DOHH2 (cell line): Measurements from ENCODE around the gene UBR2.
"Not testable (repeated sequence)": the region's sequence is repeated elsewhere in the genome, so short reads cannot be mapped to it uniquely, and the experiment has no call there.

Source experiments
- H3F3A ChIP-seq: fragments of 200-600 bp; sonication (generic), shearing (Covaris generic); 2 replicates; pipeline ENCODE4 v1.6.0; 2016; ENCODE audit warnings: antibody characterized with exemption, mild to moderate bottlenecking; ENCODE audit not compliant: control insufficient read depth, insufficient read depth
- H3K27ac ChIP-seq: fragments of 200-600 bp; sonication (generic); 2 replicates; pipeline ENCODE4 v1.5.1; 2014; ENCODE audit warnings: low read depth, mild to moderate bottlenecking, low read length, moderate library complexity
- H3K27me3 ChIP-seq: fragments of 200-600 bp; sonication (generic); 2 replicates; pipeline ENCODE4 v1.6.1; 2014; ENCODE audit warnings: mild to moderate bottlenecking, low read length, mixed read lengths; ENCODE audit not compliant: control insufficient read depth
- H3K36me3 ChIP-seq: fragments of 200-600 bp; sonication (generic); 2 replicates; pipeline ENCODE4 v1.6.1; 2014; ENCODE audit warnings: mild to moderate bottlenecking, low read length, moderate library complexity, mixed read lengths; ENCODE audit not compliant: control insufficient read depth
- H3K4me1 ChIP-seq: fragments of 200-600 bp; sonication (generic); 2 replicates; pipeline ENCODE4 v1.6.1; 2014; ENCODE audit warnings: mild to moderate bottlenecking, low read length, mixed read lengths; ENCODE audit not compliant: control insufficient read depth
- H3K4me2 ChIP-seq: fragments of 200-600 bp; sonication (generic); 2 replicates; pipeline ENCODE4 v1.6.0; 2014; ENCODE audit warnings: mild to moderate bottlenecking, low read length, moderate library complexity
- H3K4me3 ChIP-seq: fragments of 200-600 bp; sonication (generic); 2 replicates; pipeline ENCODE4 v1.5.1; 2014; ENCODE audit warnings: mild to moderate bottlenecking, low read length, mixed read lengths
- H3K79me2 ChIP-seq: fragments of 200-600 bp; sonication (generic); 2 replicates; pipeline ENCODE4 v1.6.1; 2014; ENCODE audit warnings: mild to moderate bottlenecking, low read length, mixed read lengths; ENCODE audit not compliant: control insufficient read depth
- H3K9me2 ChIP-seq: fragments of 200-600 bp; sonication (generic); replicated peaks from 2 replicates; pipeline ENCODE4 v1.6.1; 2014; ENCODE audit warnings: mild to moderate bottlenecking, low read length, mixed read lengths; ENCODE audit not compliant: control insufficient read depth
- H3K9me3 ChIP-seq: fragments of 200-600 bp; sonication (generic); 2 replicates; pipeline ENCODE4 v1.6.1; 2014; ENCODE audit warnings: antibody characterized with exemption, low read length, mixed read lengths; ENCODE audit not compliant: control insufficient read depth, insufficient read depth
- H4K20me1 ChIP-seq: fragments of 200-600 bp; sonication (generic); 2 replicates; pipeline ENCODE4 v1.6.0; 2014; ENCODE audit warnings: low read depth, mild to moderate bottlenecking, antibody characterized with exemption, low read length, moderate library complexity; ENCODE audit not compliant: control insufficient read depth, insufficient read depth
- CTCF ChIP-seq: fragments of 200-600 bp; sonication (generic); IDR thresholded peaks from one replicate; pipeline ENCODE4 v1.5.1; 2014; ENCODE audit warnings: antibody characterized with exemption, mild to moderate bottlenecking, low read depth, low read length; ENCODE audit not compliant: poor library complexity, severe bottlenecking
- EZH2phosphoT487 ChIP-seq: fragments of 200-600 bp; sonication (generic); IDR thresholded peaks from 2 replicates; pipeline ENCODE4 v1.6.1; 2017; ENCODE audit warnings: borderline replicate concordance, mild to moderate bottlenecking, antibody characterized with exemption, low read length, moderate library complexity, mixed read lengths

The UBR2 gene

DNA sequence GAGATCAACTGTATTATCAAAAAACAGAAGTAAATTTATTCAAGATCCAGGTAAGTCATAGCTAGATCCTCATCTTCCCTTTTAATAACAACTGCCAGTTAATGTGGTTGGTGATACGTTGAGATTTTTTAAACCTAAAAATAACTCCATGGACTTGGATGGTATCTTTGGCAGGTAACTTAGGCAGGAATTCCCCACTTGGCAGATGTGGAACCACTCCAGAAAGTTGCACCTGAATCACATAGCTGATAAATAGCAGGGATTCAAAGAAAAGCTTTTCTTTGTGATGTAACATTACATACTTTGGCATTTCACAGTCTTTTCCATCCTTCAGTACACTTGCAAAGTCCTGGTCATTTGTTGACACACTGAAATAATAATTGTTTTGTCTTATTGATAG, 96.0 kb downstream of the UBR2 start:
- no peaks in the 10 kb centered on the region for H3K27me3 ChIP-seq
- no peak overlapping the region for H3K4me2 ChIP-seq
- TF ChIP-seq EZH2phosphoT487, result no peak
- no peak for TF ChIP-seq CTCF
- no peaks in the 10 kb centered on the region for H3K9me3 ChIP-seq
- no peaks in the 10 kb centered on the region for H4K20me1 ChIP-seq
- peaks cover 70% of the 10 kb centered on the region for H3K36me3 ChIP-seq
- H3K4me1 ChIP-seq, result peaks cover 3% of the 10 kb centered on the region; the same call in 1 of the 2 replicates
- H3K9me2 ChIP-seq, result no peaks in the 10 kb centered on the region
- no peaks in the 10 kb centered on the region for H3K79me2 ChIP-seq
- no peak overlapping the region for H3K4me3 ChIP-seq
- no peak overlapping the region for H3K27ac ChIP-seq
- peaks cover 25% of the 10 kb centered on the region for H3F3A ChIP-seq

DNA sequence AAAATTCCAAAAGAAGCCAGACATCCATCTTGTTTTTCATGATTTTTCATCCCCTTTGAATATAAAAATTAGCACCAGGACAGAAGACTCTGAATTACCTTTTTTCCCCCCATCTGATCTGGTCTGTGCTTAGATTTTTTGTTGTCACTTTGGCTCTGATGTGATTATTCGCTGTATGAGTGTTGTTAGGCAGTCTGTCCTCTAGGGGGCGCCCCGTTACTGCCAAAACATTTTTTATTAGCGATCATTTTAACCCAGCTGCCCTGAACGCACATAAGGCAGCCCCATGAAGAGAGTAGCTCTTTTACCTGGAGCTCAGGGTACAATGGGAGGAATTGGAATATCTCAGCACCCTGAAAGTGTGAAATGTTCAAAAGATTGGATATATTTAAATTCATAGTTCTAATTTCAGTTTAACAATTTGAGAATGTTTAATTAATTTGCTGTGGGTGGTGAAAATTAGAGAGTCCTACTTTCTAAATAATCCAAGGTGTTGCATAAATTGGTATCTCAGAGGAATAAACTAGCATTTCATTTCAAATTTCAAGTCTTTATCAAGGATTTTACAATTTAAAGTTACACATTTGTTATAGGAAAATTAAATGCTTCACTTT, 97.8 kb downstream of the UBR2 start:
- peaks cover 3% of the 10 kb centered on the region; the same call in 1 of the 2 replicates for H3K4me1 ChIP-seq
- no peaks in the 10 kb centered on the region for H3K79me2 ChIP-seq
- no peak overlapping the region for H3K4me3 ChIP-seq
- no peaks in the 10 kb centered on the region for H4K20me1 ChIP-seq
- no peaks in the 10 kb centered on the region for H3K9me3 ChIP-seq
- peaks cover 72% of the 10 kb centered on the region for H3K36me3 ChIP-seq
- H3K4me2 ChIP-seq, result no peak overlapping the region
- H3K27ac ChIP-seq, result no peak overlapping the region
- H3K9me2 ChIP-seq, result no peaks in the 10 kb centered on the region
- H3K27me3 ChIP-seq, result no peaks in the 10 kb centered on the region
- peak; percentile 91 for TF ChIP-seq CTCF
- TF ChIP-seq EZH2phosphoT487, result no peak
- peaks cover 16% of the 10 kb centered on the region for H3F3A ChIP-seq

GRCh38 chr6:42664718-42665117, 100.9 kb downstream of the UBR2 start:
- H3K27ac ChIP-seq, result no peak overlapping the region
- H3K79me2 ChIP-seq, result no peaks in the 10 kb centered on the region
- H3K27me3 ChIP-seq, result no peaks in the 10 kb centered on the region
- H3K4me2 ChIP-seq, result no peak overlapping the region
- H3K9me2 ChIP-seq, result no peaks in the 10 kb centered on the region
- TF ChIP-seq CTCF (no peak), EZH2phosphoT487 (no peak)
- peaks cover 3% of the 10 kb centered on the region; the same call in 1 of the 2 replicates for H3K4me1 ChIP-seq
- no peaks in the 10 kb centered on the region for H4K20me1 ChIP-seq
- H3K36me3 ChIP-seq, result peaks cover 59% of the 10 kb centered on the region
- H3F3A ChIP-seq, result peaks cover 3% of the 10 kb centered on the region; the same call in 1 of the 2 replicates
- H3K4me3 ChIP-seq, result no peak overlapping the region
- H3K9me3 ChIP-seq, result no peaks in the 10 kb centered on the region

DNA sequence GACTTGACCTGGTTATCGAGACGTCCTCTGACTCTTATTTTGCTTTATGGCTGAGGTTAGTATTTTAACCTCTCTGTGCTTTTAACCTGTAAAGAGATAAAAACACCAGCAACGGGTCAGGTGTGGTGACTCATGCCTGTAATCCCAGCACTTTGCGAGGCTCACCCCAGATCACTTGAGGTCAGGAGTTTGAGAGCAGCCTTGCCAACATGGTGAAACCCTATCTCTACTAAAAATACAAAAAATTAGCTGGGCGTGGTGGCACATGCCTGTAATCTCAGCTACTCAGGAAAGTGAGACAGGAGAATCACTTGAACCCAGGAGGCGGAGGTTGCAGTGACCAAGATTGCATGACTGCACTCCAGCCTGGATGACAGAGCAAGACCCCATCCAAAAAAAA, 110.5 kb downstream of the UBR2 start:
- H3K9me3 ChIP-seq, H3K9me2 ChIP-seq, H3K79me2 ChIP-seq, H3K4me1 ChIP-seq, H3K4me3 ChIP-seq, H3K27ac ChIP-seq, H4K20me1 ChIP-seq, H3K4me2 ChIP-seq, H3K27me3 ChIP-seq, H3F3A ChIP-seq: not testable (repeated sequence)
- H3K36me3 ChIP-seq, result peaks cover 63% of the 10 kb centered on the region
